ENCODE data around the gene FOXP1.

FOXP1 gene

DNA sequence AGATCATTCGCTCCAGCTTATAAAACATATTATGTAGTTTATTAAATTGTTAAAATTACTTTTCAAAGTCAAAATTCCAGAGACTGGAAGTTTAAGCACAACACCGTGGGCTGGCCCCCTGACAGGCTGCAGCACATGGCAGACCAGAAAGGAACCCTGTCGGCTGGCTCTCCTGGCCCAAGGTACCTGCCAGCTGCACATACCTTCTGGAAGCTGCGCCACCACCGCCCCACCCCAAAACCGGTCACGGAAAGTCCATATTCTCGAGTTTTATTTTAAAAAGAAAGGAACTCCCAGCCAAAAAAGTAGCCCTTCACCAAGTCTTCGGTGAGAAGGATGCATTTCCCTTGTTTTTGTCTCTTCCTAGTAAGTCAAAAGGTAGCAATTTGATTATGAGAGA is 94.6 kb downstream of the FOXP1 start:
- no peak overlapping the region for H3K4me3 ChIP-seq (ENCODE audit: low read depth, low read length)
- in situ Hi-C loops (cut with HindIII; ENCODE audit: low sequenced_read_pairs): no loop called here
- TF ChIP-seq, protein P1, sequence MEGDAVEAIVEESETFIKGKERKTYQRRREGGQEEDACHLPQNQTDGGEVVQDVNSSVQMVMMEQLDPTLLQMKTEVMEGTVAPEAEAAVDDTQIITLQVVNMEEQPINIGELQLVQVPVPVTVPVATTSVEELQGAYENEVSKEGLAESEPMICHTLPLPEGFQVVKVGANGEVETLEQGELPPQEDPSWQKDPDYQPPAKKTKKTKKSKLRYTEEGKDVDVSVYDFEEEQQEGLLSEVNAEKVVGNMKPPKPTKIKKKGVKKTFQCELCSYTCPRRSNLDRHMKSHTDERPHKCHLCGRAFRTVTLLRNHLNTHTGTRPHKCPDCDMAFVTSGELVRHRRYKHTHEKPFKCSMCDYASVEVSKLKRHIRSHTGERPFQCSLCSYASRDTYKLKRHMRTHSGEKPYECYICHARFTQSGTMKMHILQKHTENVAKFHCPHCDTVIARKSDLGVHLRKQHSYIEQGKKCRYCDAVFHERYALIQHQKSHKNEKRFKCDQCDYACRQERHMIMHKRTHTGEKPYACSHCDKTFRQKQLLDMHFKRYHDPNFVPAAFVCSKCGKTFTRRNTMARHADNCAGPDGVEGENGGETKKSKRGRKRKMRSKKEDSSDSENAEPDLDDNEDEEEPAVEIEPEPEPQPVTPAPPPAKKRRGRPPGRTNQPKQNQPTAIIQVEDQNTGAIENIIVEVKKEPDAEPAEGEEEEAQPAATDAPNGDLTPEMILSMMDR (IDR thresholded peaks at IDR 0.05; ENCODE audit: low read depth, low read length): no peak
- no peak for DNase-seq (ENCODE audit: low read depth, low spot score)

DNA sequence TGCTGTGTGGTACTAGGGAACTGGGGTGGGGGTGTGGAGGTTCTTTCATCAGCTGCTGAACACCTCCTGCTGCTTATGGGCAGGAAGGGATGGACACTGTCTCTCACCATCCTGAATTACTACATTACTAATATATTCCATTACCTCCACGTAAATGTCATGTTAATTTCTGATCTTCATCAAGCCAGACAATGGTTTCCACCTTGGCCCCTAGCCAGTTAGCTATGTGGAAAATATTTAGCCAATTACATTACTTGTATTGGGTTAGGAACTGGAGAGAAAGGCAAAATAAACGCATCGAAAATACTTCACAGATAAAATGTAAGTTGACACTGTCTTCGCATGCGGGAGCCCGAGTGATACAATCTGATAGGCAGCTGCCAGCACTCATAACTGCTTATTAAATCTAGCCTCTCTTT is 95.1 kb downstream of the FOXP1 start:
- no peak overlapping the region for H3K4me3 ChIP-seq (ENCODE audit: low read depth, low read length)
- no peak for DNase-seq (ENCODE audit: low read depth, low spot score)
- TF ChIP-seq, protein P1 (IDR thresholded peaks at IDR 0.05; ENCODE audit: low read depth, low read length): no peak
- in situ Hi-C loops (cut with HindIII; ENCODE audit: low sequenced_read_pairs): no loop called here

DNA sequence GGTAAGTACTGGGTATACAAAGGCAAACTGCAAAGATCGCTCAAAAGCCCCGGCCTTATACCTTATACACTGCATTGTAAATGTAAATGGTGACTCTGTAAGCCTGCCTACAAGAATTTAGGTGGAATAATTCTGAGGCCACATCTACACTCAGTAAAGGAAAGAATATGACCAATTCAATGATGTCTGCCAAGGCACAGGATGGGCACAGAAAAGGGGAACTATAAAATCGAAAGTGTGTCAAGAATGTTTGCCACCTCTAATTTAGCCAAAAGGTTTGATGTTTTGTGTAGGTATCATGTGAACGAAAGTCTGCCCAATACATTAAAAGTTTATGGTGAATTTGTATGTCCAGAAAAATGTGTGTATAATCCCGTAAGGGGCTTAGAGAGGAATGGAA is 96.1 kb downstream of the FOXP1 start:
- in situ Hi-C loops (cut with HindIII; ENCODE audit: low sequenced_read_pairs): no loop called here
- TF ChIP-seq, protein P1 (IDR thresholded peaks at IDR 0.05; ENCODE audit: low read depth, low read length): no peak

DNA sequence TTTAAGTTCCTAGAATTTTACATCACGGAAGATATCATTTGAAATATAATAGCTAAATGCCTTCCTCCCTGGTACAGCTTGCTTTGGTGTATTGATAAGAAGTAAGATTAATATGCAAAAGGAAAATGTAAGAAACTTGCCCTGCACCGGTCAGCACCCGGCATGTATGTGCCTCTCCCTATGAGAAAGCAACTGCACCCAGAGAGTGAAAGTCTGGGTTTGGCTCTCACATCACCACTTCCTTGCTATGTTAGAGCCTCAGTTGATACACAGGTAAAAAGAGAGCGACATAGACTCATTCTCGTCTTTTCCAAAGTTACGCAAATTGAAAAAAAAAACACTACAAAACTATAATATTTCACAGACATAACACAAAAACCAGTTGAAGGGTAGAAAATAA is 96.7 kb downstream of the FOXP1 start:
- in situ Hi-C loops (cut with HindIII; ENCODE audit: low sequenced_read_pairs): no loop called here
- H3K4me3 ChIP-seq (ENCODE audit: low read depth, low read length): no peak overlapping the region
- DNase-seq (ENCODE audit: low read depth, low spot score): no peak
- TF ChIP-seq, protein P1 (IDR thresholded peaks at IDR 0.05; ENCODE audit: low read depth, low read length): no peak

More for the DNA sequence above, 96.1 kb downstream of the FOXP1 start:
- no peak for DNase-seq (ENCODE audit: low read depth, low spot score)
- H3K4me3 ChIP-seq (ENCODE audit: low read depth, low read length): no peak overlapping the region

GRCh38 chr3:71485896-71486295 is 97.6 kb downstream of the FOXP1 start:
- H3K4me3 ChIP-seq (ENCODE audit: low read depth, low read length): no peak overlapping the region
- in situ Hi-C loops (cut with HindIII; ENCODE audit: low sequenced_read_pairs): no loop called here
- DNase-seq (ENCODE audit: low read depth, low spot score): no peak
- TF ChIP-seq, protein P1 (IDR thresholded peaks at IDR 0.05; ENCODE audit: low read depth, low read length): no peak

- in situ Hi-C loops (cut with HindIII; ENCODE audit: low sequenced_read_pairs): no loop called here
- TF ChIP-seq, protein P1 (IDR thresholded peaks at IDR 0.05; ENCODE audit: low read depth, low read length): no peak
- no peak for DNase-seq (ENCODE audit: low read depth, low spot score)
- H3K4me3 ChIP-seq (ENCODE audit: low read depth, low read length): no peak overlapping the region
Observed at GRCh38 chr3:71484452-71484851, 99.1 kb downstream of the FOXP1 start.

DNA sequence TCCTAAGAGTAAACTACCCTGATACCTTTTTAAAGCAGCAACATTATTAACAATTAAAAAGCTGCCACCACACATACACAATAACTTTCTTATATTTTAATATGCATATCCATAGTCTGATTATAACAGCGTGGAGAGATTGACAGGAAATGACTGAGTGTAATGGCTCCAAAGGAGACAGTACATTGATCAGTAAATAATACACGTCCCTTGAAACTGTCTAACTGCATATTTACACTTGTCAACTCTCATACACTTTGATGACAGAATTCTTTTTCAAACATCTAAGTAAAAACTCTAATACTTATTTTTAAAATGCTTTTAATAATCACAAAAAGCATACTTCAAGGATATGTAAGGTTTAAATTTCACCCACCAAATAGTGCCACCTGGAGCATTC is 99.5 kb downstream of the FOXP1 start:
- DNase-seq (ENCODE audit: low read depth, low spot score): no peak
- in situ Hi-C loops (cut with HindIII; ENCODE audit: low sequenced_read_pairs): no loop called here
- TF ChIP-seq, protein P1 (IDR thresholded peaks at IDR 0.05; ENCODE audit: low read depth, low read length): no peak
- H3K4me3 ChIP-seq (ENCODE audit: low read depth, low read length): no peak overlapping the region

Data from astrocyte of the spinal cord (primary cell).